ENCODE results near the gene DNAJB12.
"Not testable (repeated sequence)": the region's sequence is repeated elsewhere in the genome, so short reads cannot be mapped to it uniquely, and the experiment has no call there.

Gene DNAJB12

DNA sequence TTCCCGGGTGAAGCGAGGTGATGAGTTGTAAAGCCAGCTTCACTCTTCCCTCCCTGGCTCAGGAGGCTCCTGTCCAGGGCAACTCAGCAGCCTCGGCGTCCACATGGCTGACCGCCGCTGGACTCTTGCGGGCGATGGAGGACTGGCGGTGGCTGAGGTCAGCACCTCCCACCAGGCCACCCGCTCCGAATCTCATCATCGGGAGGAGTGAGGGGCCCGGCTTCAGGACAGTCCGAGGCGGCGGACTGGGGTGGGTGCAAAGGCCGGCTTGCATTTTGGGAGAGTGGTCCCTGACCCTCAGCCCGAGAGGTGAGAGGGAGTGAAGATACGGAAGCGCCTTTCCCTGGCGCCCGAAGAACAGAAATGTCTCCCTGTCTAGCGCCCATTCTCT is 759 bp downstream of the DNAJB12 start:
- DNase-seq (ENCODE audit: low read depth in 2 of 2, low spot score in 1 of 2), result no peak

DNA sequence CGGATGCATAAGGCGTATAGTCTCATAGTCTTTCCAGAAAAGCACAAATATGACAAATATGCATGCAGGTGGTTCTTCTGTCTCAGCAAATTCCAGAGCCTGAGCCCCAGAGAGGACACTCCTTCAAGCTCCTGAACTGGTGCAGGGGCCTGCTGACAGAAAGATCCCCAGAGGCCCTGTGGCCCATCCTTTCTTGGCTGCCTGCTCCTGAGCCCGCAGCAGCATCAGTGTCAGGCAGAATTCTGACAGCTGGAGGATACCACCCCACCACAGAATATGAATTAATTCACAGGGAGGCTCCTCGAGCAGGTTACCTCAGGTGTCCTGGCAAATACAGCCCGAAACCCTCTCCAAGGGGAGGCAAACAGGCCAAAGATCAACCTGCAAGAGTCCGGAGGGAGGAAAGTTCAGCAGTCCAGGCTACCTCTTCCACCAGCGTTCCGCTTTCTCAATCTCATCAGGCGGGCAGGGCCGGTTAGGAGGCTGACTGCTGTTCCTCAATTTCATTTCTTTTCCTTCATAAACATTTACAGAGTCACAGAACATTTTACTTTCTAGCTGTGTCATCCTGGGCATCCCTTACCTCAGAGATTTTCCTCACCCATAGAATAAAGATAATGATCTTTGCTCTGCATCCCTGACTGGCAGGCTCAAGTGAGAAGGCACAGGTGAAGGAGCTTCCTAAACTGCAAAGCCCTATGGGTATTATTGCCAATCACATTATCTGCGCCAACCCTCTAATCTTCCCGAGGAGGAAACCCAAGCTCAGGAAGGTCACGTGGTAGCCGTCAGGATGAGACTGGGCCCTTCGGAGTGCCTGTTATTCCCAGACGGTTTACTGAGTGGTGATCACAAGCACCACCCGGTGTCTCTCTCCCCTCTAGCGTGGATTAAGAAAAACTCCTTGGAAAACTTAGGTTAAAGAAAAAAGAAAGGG is 1.4 kb downstream of the DNAJB12 start:
- no peak for DNase-seq (ENCODE audit: low read depth in 2 of 2, low spot score in 1 of 2)

- no peak for DNase-seq (ENCODE audit: low read depth in 2 of 2, low spot score in 1 of 2)
Measured at GRCh38 chr10:72351479-72351878, 3.2 kb downstream of the DNAJB12 start.

DNA sequence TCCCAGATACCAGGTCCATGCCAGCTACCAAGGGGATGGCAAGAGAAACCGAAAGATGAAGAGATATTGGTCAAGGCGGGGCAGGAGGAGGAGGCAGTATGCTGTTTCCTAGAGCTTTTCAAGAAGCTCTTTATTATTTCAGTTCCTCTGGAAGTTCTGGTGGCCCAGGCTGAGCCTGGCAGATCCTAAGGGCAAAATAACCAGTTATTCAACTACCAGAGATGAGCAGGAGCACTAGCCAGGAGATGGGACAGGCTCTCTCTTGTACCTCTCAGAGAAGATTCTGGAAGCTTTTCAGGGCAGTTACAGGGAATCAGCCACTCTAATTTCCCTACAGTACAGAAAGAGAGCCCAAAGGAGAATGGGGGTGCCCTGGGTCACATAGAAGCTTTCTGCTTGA is 5.3 kb downstream of the DNAJB12 start:
- DNase-seq (ENCODE audit: low read depth in 2 of 2, low spot score in 1 of 2), result no peak

GRCh38 chr10:72348282-72348681 is 6.4 kb downstream of the DNAJB12 start:
- no peak for DNase-seq (ENCODE audit: low read depth in 2 of 2, low spot score in 1 of 2)

GRCh38 chr10:72346117-72346516 is 8.6 kb downstream of the DNAJB12 start:
- not testable (repeated sequence) for DNase-seq (ENCODE audit: low read depth in 2 of 2, low spot score in 1 of 2)

DNA sequence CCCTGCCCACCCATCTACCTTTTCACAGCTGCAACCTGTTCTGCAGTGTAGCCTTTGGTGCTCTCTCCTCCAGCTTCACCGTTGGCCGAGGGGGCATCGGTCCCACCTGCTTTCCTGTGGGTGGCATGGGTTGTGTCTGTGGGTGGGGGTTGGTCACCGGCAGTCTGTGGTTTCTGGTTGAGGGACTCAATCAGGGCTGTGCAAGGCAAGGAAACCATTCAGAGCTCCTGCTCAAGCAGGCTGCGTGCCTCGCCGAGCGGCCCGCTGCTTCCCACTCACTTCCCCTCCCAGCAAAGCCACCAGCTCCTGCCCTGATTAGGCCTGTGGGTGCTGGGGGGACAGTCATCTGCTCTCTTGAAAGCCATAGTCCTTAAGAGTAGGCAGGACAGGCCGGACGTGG is 9.8 kb downstream of the DNAJB12 start:
- no peak for DNase-seq (ENCODE audit: low read depth in 2 of 2, low spot score in 1 of 2)

- DNase-seq (ENCODE audit: low read depth in 2 of 2, low spot score in 1 of 2), result no peak
Measured at GRCh38 chr10:72342911-72343310, 11.8 kb downstream of the DNAJB12 start.

DNA sequence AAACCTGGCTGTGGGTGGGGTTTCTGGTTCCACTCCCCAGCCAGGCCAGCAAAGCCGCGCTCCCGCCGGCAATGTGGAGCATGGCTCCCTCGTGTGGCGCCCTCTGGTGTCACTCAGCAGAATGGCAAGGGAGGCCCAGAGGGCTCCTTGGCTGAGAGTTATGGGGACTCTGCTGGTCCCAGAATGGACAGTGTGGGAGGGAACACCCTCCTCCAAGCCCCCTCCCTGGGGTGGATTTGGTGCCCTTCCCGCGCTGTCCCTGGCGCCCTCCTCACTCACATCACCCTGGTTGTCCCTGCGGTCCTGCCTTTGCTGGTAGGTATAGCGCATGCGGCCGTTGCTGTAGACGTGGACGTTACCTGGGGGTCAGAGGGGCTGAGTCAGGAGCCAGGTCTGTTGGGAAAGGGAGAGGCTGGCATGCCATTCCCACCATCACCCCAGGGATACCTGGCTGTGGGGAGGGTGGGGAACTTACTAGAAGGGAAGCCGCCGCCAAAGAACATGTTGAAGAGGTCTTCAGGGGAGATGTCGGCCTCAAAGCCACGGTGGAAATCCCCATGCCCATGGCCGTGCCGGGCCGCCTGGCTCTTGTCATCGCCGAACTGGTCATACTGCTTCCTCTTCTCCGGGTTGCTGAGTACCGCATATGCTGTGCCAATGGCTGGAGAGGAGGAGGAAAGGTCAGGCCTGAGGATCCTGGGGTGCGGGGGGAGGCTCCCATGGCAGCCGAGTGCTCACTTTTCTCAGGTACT is 14.0 kb downstream of the DNAJB12 start:
- DNase-seq (ENCODE audit: low read depth in 2 of 2, low spot score in 1 of 2), result no peak

GRCh38 chr10:72338180-72338579 is 16.5 kb downstream of the DNAJB12 start:
- no peak for DNase-seq (ENCODE audit: low read depth in 2 of 2, low spot score in 1 of 2)

DNA sequence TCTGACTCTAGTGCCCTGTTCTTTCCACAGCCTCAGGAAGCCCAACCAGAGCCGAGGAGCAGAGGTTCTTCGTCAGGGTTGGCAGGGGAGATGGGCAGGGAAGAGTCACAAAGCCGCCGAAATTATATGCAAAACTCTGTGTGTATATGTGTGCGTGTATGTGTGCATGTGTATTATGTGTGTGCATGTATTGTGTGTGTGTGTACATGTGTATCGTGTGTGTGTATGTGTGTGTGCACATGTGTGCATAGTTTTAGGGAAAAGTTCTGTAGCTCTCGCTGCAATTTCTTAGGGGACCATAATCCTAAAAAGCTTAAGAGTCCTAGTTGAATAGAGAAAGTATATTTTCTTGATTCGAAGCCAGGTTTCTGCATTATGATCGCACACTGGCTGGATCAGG is 17.0 kb downstream of the DNAJB12 start:
- no peak for DNase-seq (ENCODE audit: low read depth in 2 of 2, low spot score in 1 of 2)

- DNase-seq (ENCODE audit: low read depth in 2 of 2, low spot score in 1 of 2), result no peak
Measured at GRCh38 chr10:72337039-72337629, 17.6 kb downstream of the DNAJB12 start.

GRCh38 chr10:72336259-72337038 is 18.3 kb downstream of the DNAJB12 start:
- no peak for DNase-seq (ENCODE audit: low read depth in 2 of 2, low spot score in 1 of 2)

DNA sequence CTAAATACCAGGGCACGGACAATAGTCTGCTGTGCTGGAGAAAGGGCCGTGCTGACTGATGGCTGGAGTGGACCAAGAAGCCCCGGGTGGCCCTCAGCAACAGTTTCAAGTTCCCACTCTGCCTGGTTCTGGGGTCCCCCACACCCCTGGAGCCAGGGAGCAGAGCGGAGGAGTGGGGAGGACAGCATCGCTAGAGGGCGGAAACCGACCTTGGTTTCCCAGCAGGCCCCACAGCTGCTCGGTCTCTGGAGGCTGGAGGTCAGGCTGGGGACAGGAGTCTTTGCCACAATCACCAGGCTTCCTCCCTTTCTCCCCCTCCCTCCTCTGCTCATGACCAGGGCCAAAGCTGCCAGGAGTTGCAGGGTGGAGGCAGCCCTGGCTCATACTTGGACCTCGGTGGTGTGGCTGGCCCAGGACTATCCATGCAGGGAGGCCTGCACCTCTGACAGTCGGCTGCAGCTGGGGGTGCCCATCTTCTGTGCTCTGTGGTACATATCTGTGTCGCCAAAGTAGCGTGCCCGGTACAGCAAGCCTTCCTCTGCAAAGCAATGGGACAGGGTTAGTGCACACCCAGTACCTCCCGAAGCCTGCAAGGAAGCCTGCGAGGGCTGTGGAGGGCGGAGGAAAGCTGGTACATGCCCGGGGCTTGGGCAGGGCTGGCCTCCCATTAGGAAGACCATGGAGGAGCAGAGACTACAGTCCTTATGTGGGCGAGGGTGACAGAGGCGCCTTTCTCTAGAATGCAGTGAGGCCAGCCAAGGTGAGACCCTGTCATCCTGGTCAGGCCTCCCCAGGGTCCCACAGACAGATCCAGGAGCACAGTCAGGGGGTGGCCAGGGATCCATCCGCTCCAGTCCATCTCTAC is 19.1 kb downstream of the DNAJB12 start:
- DNase-seq (ENCODE audit: low read depth in 2 of 2, low spot score in 1 of 2), result no peak

GRCh38 chr10:72334825-72335393 is 19.8 kb downstream of the DNAJB12 start:
- peak in 1 of 2 donors; percentile 69 for DNase-seq (ENCODE audit: low read depth in 2 of 2, low spot score in 1 of 2)

GRCh38 chr10:72334196-72334824 is 20.4 kb downstream of the DNAJB12 start:
- no peak for DNase-seq (ENCODE audit: low read depth in 2 of 2, low spot score in 1 of 2)

GRCh38 chr10:72333112-72334015 is 21.4 kb downstream of the DNAJB12 start:
- no peak for DNase-seq (ENCODE audit: low read depth in 2 of 2, low spot score in 1 of 2)

GRCh38 chr10:72332423-72333111 is 22.2 kb downstream of the DNAJB12 start:
- DNase-seq (ENCODE audit: low read depth in 2 of 2, low spot score in 1 of 2), result no peak

Measured in stimulated activated CD8-positive, alpha-beta memory T cell treated with anti-CD3 and anti-CD28 coated beads, Interleukin-4, amount 100 ng/mL, for 4 hours (primary cell).